Pons (tissue), 1 donor: ENCODE results near the gene ASPSCR1.

Source experiments
- DNase-seq: peaks from one replicate; pipeline ENCODE4 v3.0.0-alpha.2; 2016; ENCODE audit warnings: low spot score

The ASPSCR1 gene

GRCh38 chr17:81977211-81977808 lies at the start of gene ASPSCR1:
ASPSCR1 (plus strand) TSS chr17:81977629; CDS start chr17:81977647, 18 bp downstream.
- peak; percentile 79 for DNase-seq

- DNase-seq: peak; percentile 93
These were observed 49.5 kb upstream of the ASPSCR1 start, which contains the start of gene MAFG for GRCh38 chr17:81927653-81928543. MAFG (minus strand) TSS chr17:81927735; CDS start chr17:81923185, 4,550 bp downstream.

DNA sequence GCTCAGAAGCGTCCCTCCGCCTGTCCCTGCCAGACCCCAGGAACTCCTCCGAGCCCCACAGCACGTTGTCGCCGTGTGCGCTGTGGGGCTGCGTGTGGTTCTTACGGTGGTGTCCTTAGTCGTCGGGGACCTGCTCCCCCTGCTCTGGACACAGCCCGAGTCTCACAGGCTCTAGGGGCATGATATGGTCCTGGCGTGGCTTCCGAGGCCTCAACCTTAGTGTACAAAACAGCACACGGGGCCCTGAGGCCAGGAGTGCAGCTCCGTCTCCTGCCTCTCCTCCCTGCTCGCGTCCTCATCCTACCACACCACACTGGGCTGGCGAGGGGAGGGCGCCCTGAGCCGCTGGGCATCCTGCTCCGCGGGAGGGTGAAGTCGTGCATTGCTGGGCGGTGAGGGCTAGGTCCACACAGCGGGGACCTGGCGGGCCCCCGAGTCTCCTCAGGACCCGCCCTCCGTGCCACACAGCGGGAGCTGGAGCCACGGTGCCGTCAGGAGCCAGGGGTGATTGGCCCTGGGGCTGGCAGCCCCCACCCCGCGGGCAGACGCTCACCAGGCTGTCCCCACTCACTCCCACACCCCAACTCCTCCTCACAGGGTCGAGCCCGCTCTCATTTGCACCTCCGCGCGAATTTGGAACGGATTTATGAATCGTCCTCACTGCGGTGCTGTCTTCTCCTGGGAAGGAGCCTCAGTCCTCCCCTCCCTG lies 48.7 kb upstream of the ASPSCR1 start:
- DNase-seq: no peak

- no peak for DNase-seq
These were observed 47.9 kb upstream of the ASPSCR1 start for GRCh38 chr17:81929253-81930141.

DNA sequence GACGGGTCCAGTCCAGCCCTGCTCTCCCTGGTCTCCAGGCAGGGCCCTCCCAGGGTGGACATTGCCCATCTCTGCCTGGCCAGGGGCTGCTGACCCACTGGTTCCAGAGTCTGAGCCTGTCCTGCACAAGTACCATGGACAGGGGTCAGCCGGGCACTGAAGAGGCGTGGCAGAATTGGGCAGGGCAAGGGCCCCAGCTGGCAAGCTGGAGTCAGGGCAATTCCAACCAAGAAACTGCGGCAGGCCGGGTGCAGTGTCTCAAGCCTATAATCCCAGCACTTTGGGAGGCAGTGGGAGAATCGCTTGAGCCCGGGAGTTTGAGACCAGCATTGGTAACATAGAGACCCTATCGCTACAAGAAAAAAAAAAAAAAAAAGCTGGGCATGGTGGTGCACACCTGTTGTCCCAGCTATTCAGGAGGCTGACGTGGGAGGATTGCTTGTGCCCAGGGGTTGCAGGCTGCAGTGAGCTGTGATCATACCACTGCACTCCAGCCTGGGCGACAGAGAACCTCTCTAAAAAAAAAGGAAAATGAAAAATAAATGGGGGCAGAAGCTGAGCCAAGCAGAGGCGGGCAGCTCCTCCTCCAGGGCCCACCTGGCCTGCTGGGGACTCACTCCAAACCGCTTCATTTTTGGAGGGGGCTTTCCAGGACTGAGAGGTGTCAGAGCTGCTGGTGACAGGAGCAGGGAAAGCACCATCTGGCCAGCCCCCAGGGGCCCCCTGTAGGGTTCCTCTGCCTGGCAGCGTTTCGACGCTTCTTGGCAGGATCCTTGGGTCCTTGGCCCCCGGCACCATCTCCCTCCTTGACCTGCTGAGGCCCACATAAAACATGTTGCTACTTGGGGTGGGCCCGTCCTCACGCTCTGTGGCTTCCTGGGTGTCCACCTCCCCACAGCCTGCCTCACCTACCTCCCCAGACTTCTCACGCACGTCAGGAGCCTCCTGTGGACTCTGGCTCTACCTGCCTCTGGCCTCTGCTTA lies 47.0 kb upstream of the ASPSCR1 start:
- no peak for DNase-seq

DNA sequence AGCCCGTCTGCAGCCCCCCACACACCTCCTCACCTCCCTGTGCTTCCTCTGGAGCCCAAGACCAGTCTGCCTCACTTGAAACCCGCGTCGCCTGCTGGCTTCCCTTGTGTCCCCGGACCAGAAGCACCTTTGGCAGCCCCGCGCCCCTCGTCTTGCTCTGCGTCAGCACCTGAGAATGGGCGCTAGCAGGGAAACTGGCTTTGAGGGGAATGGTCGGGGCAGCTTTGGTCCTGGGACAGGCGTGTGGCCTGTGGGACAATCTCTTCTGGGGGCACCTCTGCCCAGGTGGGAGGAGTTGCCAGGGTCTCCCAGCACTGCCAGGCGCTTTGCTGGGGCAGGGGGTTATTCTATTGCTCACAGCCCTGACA lies 46.3 kb upstream of the ASPSCR1 start:
- no peak for DNase-seq

DNA sequence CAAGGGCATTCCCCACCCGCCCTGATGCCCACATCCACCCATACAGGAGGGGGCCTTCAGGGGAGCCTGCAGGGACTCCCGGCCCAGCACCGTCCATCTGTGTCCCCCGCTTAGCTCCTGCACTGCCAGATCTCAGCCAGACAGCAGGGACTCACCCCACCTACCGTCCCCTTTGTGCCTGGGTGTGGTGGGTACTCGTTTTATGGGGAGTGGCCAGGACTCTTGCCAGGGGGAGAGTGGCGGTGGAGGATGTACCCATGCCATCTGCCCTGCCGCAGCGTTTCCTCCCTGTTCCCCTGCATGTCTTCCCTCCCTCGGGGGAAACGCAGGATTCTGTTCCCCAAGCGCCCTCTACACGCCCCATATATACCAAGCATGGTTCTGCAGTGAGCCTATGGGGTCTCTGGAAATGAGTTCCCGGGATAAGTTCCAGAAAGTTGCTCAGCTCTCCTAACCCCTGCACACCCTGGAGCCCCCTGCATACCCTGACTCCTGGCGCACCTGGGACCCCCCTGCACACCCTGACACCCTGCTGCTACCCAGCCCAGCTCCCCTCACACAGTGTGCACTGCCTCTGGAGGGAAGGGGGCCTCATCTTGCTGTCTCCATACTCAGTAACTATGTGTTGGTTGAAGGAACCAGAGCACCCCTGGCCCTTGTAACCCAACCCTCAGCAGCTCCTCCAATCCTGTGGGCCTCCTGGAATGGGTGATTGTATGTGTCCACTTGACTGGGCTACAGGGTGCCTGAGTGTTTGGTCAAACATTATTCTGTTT lies 45.7 kb upstream of the ASPSCR1 start:
- no peak for DNase-seq

DNA sequence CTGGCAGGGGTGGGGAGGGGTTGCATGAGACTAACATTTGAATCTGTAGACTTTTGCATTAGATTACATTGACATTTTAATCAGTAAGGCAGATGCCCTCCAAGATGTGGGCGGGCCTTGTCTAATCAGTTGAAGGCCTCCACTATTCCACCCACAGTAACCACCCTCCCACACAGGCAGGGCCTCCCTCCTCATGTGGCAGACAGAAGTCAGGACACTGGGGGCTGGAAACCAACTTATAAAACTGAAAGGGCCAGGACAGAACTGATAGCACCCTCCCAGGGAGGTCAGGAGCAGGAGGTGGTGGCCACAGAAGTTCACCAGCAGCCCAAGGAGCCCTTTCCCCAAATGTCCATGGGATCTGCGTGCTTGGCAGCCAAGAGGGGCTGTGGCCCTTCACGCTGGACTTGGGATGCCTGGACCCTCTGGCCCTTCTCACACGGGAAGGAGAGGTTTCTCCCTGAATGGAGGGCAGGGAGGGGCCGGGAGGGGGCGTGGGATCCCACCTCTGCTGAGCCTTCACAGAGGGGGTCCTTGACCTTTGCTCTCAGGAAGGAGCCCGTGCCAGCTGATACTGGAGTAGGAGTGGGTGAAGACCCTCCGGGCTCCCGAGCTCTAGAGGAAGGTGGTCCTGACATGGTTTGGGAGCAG lies 45.0 kb upstream of the ASPSCR1 start:
- no peak for DNase-seq

- no peak for DNase-seq
These were observed 44.2 kb upstream of the ASPSCR1 start for GRCh38 chr17:81933178-81933699.

DNA sequence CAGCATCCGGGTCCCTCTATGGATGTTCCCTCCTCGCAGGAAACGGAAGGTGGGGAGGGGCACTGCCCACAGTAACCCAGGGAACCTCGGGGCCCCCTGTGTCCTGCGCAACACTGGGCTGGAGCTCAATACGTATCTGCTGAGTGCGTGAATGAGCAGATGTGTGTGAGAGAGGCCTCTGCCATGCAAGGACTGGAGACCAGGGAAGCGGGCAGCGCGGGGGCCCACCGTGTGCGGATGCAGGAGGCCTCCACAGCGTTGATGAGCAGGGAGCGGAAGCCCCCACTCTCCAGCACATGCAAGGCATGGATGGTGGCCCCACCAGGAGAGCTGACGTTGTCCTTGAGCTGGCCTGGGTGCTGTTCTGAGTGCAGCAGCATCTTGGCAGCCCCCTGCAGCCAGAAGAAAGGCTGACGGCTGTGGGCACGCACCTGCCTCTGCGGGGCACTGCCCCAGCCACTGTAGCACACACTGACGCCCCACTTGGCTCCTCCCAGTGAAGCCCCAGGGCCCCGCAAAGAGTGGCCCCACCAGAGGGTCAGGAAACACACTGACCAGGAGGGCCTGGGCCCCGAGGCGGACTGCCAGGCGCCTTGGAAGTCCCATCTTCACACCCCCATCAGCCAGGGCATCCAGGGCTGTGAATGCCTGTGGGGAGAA lies 43.2 kb upstream of the ASPSCR1 start:
- DNase-seq: no peak

- no peak for DNase-seq
These were observed 42.4 kb upstream of the ASPSCR1 start for GRCh38 chr17:81934850-81935708.

DNA sequence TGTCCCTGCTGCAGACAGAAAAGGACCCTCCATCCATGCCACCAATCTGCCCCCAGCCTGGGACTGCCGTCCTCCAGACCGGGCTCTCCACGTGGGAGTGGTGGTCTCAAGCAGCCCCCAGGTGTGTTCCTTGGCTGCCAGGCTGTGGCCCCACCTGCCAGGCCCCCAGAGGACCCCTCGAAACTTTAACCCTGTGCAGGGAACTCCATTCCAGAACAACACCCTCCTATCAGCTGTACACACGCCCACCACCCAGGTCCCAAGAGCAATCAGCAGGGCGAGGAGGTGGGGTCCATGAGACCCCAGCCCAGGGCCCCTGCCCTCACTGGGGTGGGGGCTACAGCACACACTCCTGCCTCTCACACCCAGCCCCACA lies 41.7 kb upstream of the ASPSCR1 start:
- DNase-seq: no peak

- no peak for DNase-seq
These were observed 38.2 kb upstream of the ASPSCR1 start for GRCh38 chr17:81939218-81939617.

GRCh38 chr17:81939881-81940385 lies 37.5 kb upstream of the ASPSCR1 start:
- peak; percentile 46 for DNase-seq

DNA sequence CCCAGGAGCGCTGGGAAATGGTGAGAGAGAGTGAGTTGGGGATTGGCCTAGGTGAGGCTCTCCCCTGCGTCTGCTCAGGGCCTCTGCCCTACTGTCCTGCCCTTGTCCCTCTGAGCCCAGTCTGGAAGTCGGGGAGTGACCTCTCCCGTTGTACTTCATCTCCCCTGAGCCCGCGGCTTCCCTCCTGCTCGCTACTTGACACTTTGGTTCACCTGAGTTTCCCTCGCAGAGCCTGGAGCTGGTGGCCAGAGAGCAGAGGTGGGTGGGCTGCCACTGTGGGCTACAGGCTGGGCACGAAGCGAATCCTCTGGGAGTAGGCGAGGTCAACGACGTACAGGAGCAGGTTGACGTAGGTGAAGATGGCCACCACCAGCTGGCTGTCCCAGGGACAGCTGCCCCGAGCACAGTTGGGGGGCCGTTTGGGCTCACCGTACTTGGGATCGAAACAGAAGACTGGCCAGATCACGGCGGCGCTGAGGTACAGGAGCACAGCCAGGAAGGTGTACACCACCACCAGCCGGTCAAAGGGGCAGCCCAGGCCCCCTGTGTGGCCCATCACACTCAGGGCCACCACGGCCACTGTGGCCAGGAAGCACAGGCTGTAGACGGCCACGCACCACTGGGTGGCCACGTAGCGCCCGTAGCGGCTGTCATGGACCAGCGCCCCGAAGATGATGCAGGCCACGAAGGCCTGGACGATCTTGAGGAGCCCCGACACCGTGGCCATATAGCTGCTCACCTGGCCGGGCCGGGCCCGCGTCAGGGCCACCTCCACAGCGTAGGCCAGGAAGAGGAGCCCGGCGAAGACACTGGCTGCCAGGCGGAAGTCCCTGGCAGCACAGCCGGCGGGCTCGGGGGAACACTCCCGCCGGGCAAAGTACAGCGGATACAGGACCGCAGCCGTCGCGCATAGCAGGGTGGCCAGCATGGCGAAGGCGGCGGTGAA lies 36.6 kb upstream of the ASPSCR1 start:
- no peak for DNase-seq
